Measurements from ENCODE around the gene SCARF2. TPM values are rescaled to one million over a fixed set of nuclear protein-coding genes. Genes with fewer than 3 reads are reported as not detected.

SCARF2 gene
- polyA plus RNA-seq, 2 of the 4 experiments (the other 2 are of a cell fraction) = 0.35 to 0.66 TPM

GRCh38 chr22:20464912-20465758 lies 27.5 kb upstream of the SCARF2 start (continued):
- no peak for TF ChIP-seq REST (IDR thresholded peaks at IDR 0.05)
- TF ChIP-seq USF2 (IDR thresholded peaks at IDR 0.05) = no peak
- TF ChIP-seq CBX2 (IDR thresholded peaks at IDR 0.05; ENCODE audit: borderline replicate concordance, low read depth) = no peak

DNA sequence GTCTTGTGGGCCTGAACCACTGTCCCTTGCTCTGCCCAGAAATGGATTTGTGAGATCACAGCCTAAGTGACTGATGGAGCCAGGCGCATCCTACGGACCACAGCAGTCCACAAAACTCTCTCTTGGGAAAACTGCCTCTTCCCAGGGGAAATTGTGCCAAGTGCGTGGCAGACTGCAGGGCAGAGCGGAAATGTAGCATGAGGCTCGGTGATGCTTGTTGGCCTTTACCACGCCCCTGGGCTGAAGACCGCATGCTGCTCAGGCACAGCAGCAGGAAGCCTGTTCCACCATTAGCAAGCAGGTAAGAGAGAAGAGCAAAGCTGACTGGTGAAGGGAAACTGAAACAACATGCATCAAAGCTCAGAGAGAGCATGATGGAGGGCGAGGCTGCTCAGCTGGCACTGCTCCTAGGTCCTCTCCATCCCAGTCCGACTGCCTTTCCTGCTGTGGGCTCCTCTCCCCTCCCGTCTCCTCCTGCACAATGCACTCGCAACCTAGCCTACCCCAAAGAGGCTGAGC lies 26.5 kb upstream of the SCARF2 start:
- WGBS (ENCODE audit: missing lambda C conversion rate) = 96% methylated on average over 11 of the region's 11 CpGs

More for the DNA sequence above, 26.5 kb upstream of the SCARF2 start:
- no peak overlapping the region for H3K27ac ChIP-seq
- DNase-seq (ENCODE audit: low read depth in 1 of 2, low spot score in 1 of 2) (no peak), FAIRE-seq (no peak), ATAC-seq (no peak)
- H3K4me2 ChIP-seq = no peak overlapping the region
- no peak overlapping the region for H3K4me3 ChIP-seq
- TF ChIP-seq CTCF (IDR thresholded peaks at IDR 0.05) = no peak
- TF ChIP-seq NPAS2 (CRISPR knock-in tag; IDR thresholded peaks at IDR 0.05; ENCODE audit: borderline replicate concordance) = no peak
- TF ChIP-seq PHF8 (IDR thresholded peaks at IDR 0.05; ENCODE audit: borderline replicate concordance, low read depth) = no peak
- no peak for TF ChIP-seq JUNB (IDR thresholded peaks at IDR 0.05)
- no peak for TF ChIP-seq TFCP2L1 (CRISPR knock-in tag; IDR thresholded peaks at IDR 0.05)
- no peak for TF ChIP-seq RAD21 (conservative IDR thresholded peaks at IDR 0.05 in 1 of 2, IDR thresholded peaks at IDR 0.05 in 1 of 2)
- TF ChIP-seq USF2 (IDR thresholded peaks at IDR 0.05) = no peak
- no peak for TF ChIP-seq CBX8 (IDR thresholded peaks at IDR 0.05)
- TF ChIP-seq, protein P1, sequence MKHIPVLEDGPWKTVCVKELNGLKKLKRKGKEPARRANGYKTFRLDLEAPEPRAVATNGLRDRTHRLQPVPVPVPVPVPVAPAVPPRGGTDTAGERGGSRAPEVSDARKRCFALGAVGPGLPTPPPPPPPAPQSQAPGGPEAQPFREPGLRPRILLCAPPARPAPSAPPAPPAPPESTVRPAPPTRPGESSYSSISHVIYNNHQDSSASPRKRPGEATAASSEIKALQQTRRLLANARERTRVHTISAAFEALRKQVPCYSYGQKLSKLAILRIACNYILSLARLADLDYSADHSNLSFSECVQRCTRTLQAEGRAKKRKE (CRISPR knock-in tag; IDR thresholded peaks at IDR 0.05; ENCODE audit: low read depth) = no peak
- H3K4me1 ChIP-seq = no peaks in the 10 kb centered on the region
- ChIA-PET CTCF (interaction anchor here (1.0 to 1.8 kb wide), 5 partner anchors 8 to 104 kb away, joined by 3 to 6 read pairs (median 3); no protein-coding TSS in a partner anchor), POLR2A (no interaction called here)
- H3K9me3 ChIP-seq = no peaks in the 10 kb centered on the region
